ENCODE measurements around the gene ZNF775.
"Not testable (repeated sequence)": the region's sequence is repeated elsewhere in the genome, so short reads cannot be mapped to it uniquely, and the experiment has no call there.

Gene ZNF775

GRCh38 chr7:150382123-150382843, 3.2 kb downstream of the ZNF775 start:
- DNase-seq (ENCODE audit: low read depth): no peak

- no peak for DNase-seq (ENCODE audit: low read depth)
Measured at GRCh38 chr7:150382844-150383225, 3.7 kb downstream of the ZNF775 start.

DNA sequence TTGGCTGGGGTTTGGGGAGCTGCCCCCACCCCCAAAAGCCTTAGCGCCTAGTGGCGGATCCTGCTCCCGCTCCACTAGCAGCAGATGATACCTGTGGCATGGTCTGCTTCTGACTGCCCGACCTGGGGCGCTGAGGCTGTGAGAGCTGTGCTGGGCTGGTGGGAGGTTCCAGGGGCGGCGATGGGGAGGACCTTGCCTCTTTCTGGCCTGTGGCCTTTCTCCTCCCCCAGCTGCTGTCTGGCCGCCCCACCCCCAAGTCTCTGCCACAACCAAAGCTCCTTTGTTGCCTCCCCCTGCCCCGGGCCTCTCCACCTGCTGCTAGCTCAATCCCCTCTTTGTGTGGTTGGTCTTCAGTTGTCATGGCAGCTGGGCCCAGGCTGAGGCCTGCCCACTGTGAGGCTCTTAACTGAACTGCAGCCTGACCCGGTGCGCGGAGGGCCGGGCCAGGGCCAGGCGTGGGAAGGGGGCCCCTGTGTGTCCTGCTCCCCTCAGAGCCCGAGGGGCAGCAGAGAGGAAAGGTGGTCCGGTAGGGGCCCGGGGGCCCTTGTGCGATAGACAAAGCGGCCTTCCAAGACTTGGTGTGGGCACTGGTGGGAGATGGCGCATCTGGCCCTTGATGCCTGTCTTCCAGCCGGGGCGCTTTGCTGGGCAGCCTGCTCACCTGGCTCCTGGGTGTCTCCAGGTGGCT, 4.7 kb downstream of the ZNF775 start:
- no peak for DNase-seq (ENCODE audit: low read depth)

DNA sequence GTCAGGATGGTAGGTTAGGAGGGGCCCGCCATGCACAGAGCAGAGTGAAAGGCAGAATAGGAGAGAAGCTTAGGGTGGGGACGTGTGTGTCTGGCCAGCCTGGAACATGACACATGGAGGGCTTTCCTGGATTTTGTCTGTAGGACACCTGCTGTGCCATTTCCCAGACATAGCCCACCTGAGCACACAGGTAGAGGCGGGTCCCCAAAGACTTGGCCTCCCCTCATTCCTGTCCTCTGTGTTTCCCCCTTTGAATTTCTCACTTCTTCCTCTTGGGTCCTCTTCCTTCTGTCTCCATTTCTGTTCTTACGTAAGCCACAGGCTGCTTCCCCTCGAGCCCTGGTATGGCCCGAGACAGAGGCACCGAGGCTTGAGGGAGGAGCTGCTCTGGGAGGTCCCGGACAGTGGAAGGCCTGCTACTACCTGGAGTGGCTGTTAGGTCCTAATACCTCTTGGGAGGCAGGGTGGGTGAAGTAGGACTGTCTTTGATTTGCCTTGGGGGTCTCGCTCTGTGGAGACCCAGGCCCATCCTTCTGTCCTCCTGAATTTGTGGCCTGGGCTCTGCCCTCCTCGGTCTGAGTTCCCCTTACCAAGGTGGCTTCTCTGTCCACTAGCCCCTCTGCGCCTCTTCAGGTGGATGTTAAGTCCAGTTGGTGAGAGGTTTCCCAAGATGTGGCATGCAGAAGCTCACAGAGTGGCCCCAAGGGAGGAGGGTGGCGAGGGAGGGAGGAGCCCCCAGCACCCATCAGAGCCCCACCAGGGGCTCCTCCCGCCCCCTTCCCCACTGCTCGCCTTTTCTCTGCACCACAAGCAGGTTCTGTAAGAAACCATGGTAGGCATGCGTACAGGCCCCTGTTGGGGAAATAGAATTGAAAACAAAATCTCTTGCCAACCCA, 5.5 kb downstream of the ZNF775 start:
- no peak for DNase-seq (ENCODE audit: low read depth)

DNA sequence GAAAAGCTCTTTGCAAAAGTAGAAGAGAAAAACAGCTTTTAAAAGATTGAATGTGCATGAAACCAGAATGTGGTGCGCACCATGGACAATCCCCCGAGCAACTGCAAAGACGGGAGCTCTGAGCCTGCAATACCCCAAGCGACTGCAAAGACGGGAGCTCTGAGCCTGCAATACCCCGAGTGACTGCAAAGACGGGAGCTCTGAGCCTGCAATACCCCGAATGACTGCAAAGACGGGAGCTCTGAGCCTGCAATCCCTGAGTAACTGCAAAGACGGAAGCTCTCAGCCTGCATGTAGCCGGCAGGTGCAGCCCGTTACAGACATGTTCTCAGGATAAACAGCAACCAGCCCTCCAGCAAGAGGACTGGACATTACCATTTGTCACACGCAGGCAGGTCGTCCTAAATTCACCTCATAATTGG, 6.2 kb downstream of the ZNF775 start:
- no peak for DNase-seq (ENCODE audit: low read depth)

- DNase-seq (ENCODE audit: low read depth): not testable (repeated sequence)
Measured at GRCh38 chr7:150385884-150386283, 6.8 kb downstream of the ZNF775 start.

- DNase-seq (ENCODE audit: low read depth): no peak
Measured at GRCh38 chr7:150388306-150388705, 9.2 kb downstream of the ZNF775 start.

- DNase-seq (ENCODE audit: low read depth): no peak
Measured at GRCh38 chr7:150388709-150389531, 9.8 kb downstream of the ZNF775 start.

DNA sequence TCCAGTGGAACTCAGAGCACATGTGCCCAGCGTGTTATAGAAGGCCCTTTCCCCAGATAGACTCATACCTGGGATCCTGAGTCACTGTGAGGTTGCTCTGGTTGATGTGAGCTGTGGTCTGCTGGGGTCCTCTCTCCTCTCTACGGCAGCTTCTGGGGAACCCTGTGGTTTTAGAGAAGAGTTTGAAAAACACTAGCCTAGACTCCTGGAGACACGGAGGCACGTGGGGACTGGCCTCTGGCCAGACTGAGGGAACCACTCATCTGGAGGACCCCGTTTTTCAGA, 10.3 kb downstream of the ZNF775 start:
- DNase-seq (ENCODE audit: low read depth): no peak

GRCh38 chr7:150390205-150390604, 11.1 kb downstream of the ZNF775 start:
- DNase-seq (ENCODE audit: low read depth): no peak

DNA sequence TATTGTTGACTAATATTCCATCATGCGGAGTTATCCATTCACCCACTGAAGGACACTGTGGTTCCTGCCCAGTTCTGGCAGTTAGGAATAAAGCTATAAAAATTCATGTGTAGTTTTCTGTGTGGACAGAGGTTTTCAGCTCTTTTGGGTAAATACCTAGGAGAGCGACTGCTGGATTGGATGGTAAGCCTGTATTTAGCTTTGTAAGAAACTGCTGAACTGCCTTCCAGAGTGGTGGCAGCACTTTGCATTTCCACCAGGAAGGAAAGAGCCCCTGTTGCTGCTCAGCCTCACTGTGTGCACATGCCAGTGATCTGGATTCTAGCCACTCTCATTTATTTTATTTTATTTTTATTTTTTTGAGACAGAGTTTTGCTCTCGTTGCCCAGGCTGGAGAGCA, 14.2 kb downstream of the ZNF775 start:
- DNase-seq (ENCODE audit: low read depth): no peak

DNA sequence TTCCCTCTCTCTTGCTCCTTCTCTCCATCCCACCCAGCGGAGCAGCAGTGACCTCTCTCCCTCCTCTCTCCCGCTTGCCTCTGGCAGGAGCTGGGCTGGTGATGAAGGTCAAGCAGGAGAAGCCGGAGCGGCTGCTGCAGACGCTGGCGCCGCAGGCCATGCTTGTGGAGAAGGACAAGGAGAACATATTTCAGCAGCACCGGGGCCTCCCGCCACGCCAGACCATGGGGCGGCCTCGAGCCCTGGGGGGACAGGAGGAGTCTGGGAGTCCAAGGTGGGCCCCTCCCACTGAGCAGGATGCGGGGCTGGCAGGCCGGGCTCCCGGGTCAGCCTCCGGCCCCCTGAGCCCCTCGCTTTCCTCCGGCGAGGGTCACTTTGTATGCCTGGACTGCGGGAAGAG, 17.3 kb downstream of the ZNF775 start:
- DNase-seq (ENCODE audit: low read depth): no peak

DNA sequence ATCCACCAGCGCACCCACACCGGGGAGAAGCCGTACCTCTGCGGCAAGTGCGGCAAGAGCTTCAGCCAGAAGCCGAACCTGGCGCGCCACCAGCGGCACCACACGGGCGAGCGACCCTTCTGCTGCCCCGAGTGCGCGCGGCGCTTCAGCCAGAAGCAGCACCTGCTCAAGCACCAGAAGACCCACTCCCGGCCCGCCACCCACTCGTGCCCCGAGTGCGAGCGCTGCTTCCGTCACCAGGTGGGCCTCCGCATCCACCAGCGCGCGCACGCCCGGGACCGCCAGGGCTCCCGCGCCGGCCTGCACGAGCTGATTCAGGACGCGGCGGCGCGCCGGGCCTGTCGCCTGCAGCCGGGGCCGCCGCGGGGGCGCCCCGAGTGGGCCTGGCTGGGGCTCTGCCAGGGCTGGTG, 17.7 kb downstream of the ZNF775 start:
- DNase-seq (ENCODE audit: low read depth): no peak

DNA sequence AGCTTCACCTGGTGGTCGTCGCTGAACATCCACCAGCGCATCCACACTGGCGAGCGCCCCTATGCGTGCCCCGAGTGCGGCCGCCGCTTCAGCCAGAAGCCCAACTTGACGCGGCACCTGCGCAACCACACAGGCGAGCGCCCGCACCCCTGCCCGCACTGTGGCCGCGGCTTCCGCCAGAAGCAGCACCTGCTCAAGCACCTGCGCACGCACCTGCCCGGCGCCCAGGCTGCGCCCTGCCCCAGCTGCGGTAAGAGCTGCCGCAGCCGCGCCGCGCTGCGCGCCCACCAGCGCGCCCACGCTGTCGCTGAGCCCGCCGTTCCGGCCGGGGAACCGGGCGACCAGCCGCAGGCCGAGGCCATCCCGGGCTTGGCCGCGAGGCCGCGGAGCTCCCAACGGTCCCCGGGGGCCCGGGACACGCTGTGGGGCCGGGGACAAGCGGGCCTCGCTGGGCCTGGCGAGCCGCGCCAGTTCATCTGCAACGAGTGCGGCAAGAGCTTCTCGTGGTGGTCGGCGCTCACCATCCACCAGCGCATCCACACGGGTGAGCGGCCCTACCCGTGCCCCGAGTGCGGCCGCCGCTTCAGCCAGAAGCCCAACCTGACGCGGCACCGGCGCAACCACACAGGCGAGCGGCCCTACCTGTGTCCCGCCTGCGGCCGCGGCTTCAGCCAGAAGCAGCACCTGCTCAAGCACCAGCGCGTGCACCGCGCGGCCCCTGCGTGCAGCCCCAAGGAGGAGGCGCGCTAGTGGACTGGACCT, 18.4 kb downstream of the ZNF775 start:
- DNase-seq (ENCODE audit: low read depth): no peak

- no peak for DNase-seq (ENCODE audit: low read depth)
Measured at GRCh38 chr7:150398108-150398964, 19.2 kb downstream of the ZNF775 start.

DNA sequence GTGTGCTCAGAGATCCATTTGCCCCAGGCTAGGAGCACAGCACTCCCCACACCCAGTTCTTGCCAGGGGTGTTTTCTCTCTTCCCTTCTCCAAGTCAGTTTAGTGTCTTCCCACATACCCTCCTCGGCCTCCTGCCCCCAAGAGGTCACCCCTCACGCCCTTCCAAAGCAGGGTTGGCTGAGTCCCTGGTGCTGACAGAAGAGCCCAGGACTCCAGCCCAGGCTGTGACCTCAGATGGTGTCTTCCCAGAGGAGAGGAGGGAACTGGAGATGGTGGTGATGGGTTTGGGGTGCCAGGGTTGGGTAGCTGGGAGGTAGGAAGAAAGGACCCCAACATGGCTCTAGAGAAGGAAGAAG, 19.8 kb downstream of the ZNF775 start:
- DNase-seq (ENCODE audit: low read depth): no peak

DNA sequence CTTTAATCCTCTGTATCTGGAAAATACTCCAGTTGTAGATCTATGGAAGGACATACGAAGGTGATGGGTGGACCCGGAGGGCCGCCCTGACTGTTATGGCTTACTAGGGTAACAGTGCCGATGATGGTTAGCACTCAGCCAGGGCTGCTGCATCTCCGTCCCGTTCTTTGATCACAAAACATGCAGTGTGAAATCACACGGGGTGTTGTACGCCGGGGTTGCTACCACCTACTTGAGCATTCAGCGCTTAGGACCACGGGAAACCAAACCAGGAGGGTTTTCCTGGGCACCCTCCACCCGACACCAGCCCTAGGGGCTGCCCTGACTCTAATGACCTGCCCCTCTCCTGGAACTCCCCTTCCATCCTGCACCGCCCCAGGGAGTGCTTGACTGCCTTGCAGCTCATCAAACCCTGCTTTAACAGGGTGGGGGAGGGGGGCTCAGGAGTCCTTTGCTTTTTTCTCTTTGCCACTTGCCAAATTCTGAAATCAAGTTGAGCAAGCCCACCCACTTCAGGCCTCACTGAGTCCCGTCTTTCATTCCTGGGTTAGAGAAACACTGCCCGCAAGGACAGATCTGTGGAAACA, 20.4 kb downstream of the ZNF775 start:
- DNase-seq (ENCODE audit: low read depth): no peak

- DNase-seq (ENCODE audit: low read depth): no peak
Measured at GRCh38 chr7:150400008-150400787, 21.1 kb downstream of the ZNF775 start.

DNA sequence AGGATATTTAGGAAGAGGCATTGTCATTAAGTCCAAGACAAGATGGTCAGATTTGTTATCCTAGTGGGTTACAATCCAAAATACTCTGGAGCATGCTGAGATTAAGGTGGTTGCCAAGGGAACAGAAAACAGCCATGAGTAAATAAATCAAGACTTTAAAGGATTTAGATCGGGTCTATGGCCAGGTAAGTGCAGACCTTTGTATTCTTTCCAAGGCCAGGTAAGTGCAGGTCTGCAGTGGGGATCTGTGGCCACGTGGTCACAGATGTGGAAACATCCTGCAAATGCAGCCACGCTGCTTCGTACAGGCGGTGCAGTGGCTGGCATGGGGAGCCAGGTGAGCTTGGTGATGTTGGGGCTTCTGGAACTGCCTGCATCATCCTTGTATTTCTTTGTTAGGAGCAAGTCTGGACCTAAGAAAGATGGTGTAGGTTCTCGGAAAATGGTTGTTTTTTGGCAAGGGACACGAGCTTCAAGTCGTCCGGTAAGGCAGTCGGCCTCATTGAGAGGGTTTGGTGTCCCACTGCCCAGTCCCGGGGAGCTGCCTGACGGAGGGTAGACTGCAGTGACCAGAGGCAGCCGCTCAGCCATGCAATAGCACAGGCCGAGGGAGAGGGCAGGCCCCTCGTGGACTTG, 21.8 kb downstream of the ZNF775 start:
- DNase-seq (ENCODE audit: low read depth): no peak
